Activated naive CD4-positive, alpha-beta T cell treated with anti-CD3 and anti-CD28 coated beads, Interleukin-2, amount 50 U/mL, for 72 hours (primary cell): ENCODE results near the gene PC. TPM values are rescaled to one million over a fixed set of nuclear protein-coding genes. Genes with fewer than 3 reads are reported as not detected.
A peak's percentile ranks its signal among the peaks of the same experiment; 100 is the strongest.

Source experiments
- ATAC-seq, 2 donors: fragments of 150-1000 bp; cut with Tn5 transposase; 2 replicates each; pipeline ENCODE4 v1.10.0; 2021; ENCODE audit warnings: mild to moderate bottlenecking in 2 of 2, moderate library complexity in 2 of 2
- DNase-seq, 2 donors: peaks; one replicate each; pipeline ENCODE4 v3.0.0; 2021 to 2022; ENCODE audit warnings: low spot score in 2 of 2
- H3K27ac Mint-ChIP-seq, 2 donors: one replicate each; pipeline ENCODE4 v1.8.0; 2022; ENCODE audit warnings: mild to moderate bottlenecking in 2 of 2, mixed read lengths in 2 of 2
- H3K36me3 Mint-ChIP-seq, 2 donors: one replicate each; pipeline ENCODE4 v1.8.0; 2022; ENCODE audit warnings: mixed read lengths in 2 of 2
- H3K9me3 Mint-ChIP-seq, 2 donors: one replicate each; pipeline ENCODE4 v1.8.0; 2022; ENCODE audit warnings: mixed read lengths in 2 of 2
- total RNA-seq, 2 donors: library from RNA; stranded (reverse); gene quantifications; one replicate each; pipeline ENCODE4 v1.2.3, GENCODE V29; 2022

PC gene
- total RNA-seq, 2 donors from 2014 or later = 4.6 to 11.5 TPM

GRCh38 chr11:66885469-66885868, 72.7 kb downstream of the PC start:
- no peaks in the 10 kb centered on the region for H3K9me3 Mint-ChIP-seq
- DNase-seq = no peak
- no peaks in the 10 kb centered on the region for H3K36me3 Mint-ChIP-seq
- no peak for ATAC-seq
- H3K27ac Mint-ChIP-seq = no peak overlapping the region

GRCh38 chr11:66884443-66884842, 73.7 kb downstream of the PC start:
- no peaks in the 10 kb centered on the region for H3K36me3 Mint-ChIP-seq
- DNase-seq (no peak), ATAC-seq (no peak)
- no peaks in the 10 kb centered on the region for H3K9me3 Mint-ChIP-seq
- H3K27ac Mint-ChIP-seq = no peak overlapping the region

- no peak overlapping the region for H3K27ac Mint-ChIP-seq
- peak; percentile 84 for ATAC-seq
Observed at GRCh38 chr11:66883016-66883965, 74.9 kb downstream of the PC start.

GRCh38 chr11:66882561-66883015, 75.6 kb downstream of the PC start:
- Mint-ChIP-seq H3K27ac (no peak overlapping the region), H3K9me3 (no peaks in the 10 kb centered on the region), H3K36me3 (no peaks in the 10 kb centered on the region)
- DNase-seq = no peak
- ATAC-seq = no peak

More at GRCh38 chr11:66883016-66883965, 74.9 kb downstream of the PC start:
- DNase-seq = peak in 1 of 2 donors; percentile 80
- Mint-ChIP-seq H3K36me3 (no peaks in the 10 kb centered on the region), H3K9me3 (no peaks in the 10 kb centered on the region)

GRCh38 chr11:66881927-66882452, 76.2 kb downstream of the PC start:
- DNase-seq (no peak), ATAC-seq (no peak)
- Mint-ChIP-seq H3K36me3 (no peaks in the 10 kb centered on the region), H3K9me3 (no peaks in the 10 kb centered on the region), H3K27ac (peak overlapping the region in 1 of 2 donors; percentile 50)

GRCh38 chr11:66881451-66881835, 76.7 kb downstream of the PC start:
- no peak for ATAC-seq
- H3K9me3 Mint-ChIP-seq = no peaks in the 10 kb centered on the region
- peak overlapping the region in 1 of 2 donors; percentile 50 for H3K27ac Mint-ChIP-seq

GRCh38 chr11:66880496-66881450, 77.4 kb downstream of the PC start:
- Mint-ChIP-seq H3K27ac (peak overlapping the region; percentile 14 to 50), H3K9me3 (no peaks in the 10 kb centered on the region), H3K36me3 (no peaks in the 10 kb centered on the region)
- ATAC-seq (no peak), DNase-seq (no peak)

More at GRCh38 chr11:66881451-66881835, 76.7 kb downstream of the PC start:
- no peak for DNase-seq
- H3K36me3 Mint-ChIP-seq = no peaks in the 10 kb centered on the region

GRCh38 chr11:66879999-66880398, 78.2 kb downstream of the PC start:
- DNase-seq (no peak), ATAC-seq (no peak)
- Mint-ChIP-seq H3K9me3 (no peaks in the 10 kb centered on the region), H3K27ac (peak overlapping the region in 1 of 2 donors; percentile 14), H3K36me3 (no peaks in the 10 kb centered on the region)

GRCh38 chr11:66879583-66879982, 78.6 kb downstream of the PC start:
- Mint-ChIP-seq H3K27ac (no peak overlapping the region), H3K9me3 (no peaks in the 10 kb centered on the region), H3K36me3 (no peaks in the 10 kb centered on the region)
- ATAC-seq = no peak
- DNase-seq = no peak

- ATAC-seq (no peak), DNase-seq (no peak)
- Mint-ChIP-seq H3K36me3 (no peaks in the 10 kb centered on the region), H3K9me3 (no peaks in the 10 kb centered on the region), H3K27ac (no peak overlapping the region)
Observed at GRCh38 chr11:66879000-66879399, 79.2 kb downstream of the PC start.

- DNase-seq (no peak), ATAC-seq (no peak)
- no peak overlapping the region for H3K27ac Mint-ChIP-seq
- no peaks in the 10 kb centered on the region for H3K9me3 Mint-ChIP-seq
- no peaks in the 10 kb centered on the region for H3K36me3 Mint-ChIP-seq
Observed at GRCh38 chr11:66878474-66878873, 79.7 kb downstream of the PC start.

GRCh38 chr11:66877588-66878385, 80.4 kb downstream of the PC start:
- Mint-ChIP-seq H3K27ac (no peak overlapping the region), H3K36me3 (no peaks in the 10 kb centered on the region), H3K9me3 (no peaks in the 10 kb centered on the region)
- DNase-seq = no peak
- no peak for ATAC-seq

- H3K36me3 Mint-ChIP-seq = no peaks in the 10 kb centered on the region
- ATAC-seq = no peak
Observed at GRCh38 chr11:66875378-66875777, 82.8 kb downstream of the PC start.

GRCh38 chr11:66874232-66874631, 84.0 kb downstream of the PC start:
- no peaks in the 10 kb centered on the region for H3K9me3 Mint-ChIP-seq
- no peak for ATAC-seq
- no peaks in the 10 kb centered on the region for H3K36me3 Mint-ChIP-seq
- no peak overlapping the region for H3K27ac Mint-ChIP-seq
- DNase-seq = no peak

More at GRCh38 chr11:66875378-66875777, 82.8 kb downstream of the PC start:
- no peaks in the 10 kb centered on the region for H3K9me3 Mint-ChIP-seq
- no peak overlapping the region for H3K27ac Mint-ChIP-seq
- no peak for DNase-seq

- DNase-seq (no peak), ATAC-seq (no peak)
- H3K27ac Mint-ChIP-seq = no peak overlapping the region
- H3K36me3 Mint-ChIP-seq = no peaks in the 10 kb centered on the region
- H3K9me3 Mint-ChIP-seq = no peaks in the 10 kb centered on the region
Observed at GRCh38 chr11:66871521-66871901, 86.7 kb downstream of the PC start.
